Measurements from ENCODE around the gene CLEC16A.
"Not testable (repeated sequence)": the region's sequence is repeated elsewhere in the genome, so short reads cannot be mapped to it uniquely, and the experiment has no call there.

Gene CLEC16A

GRCh38 chr16:11098601-11099390, 154.4 kb downstream of the CLEC16A start:
- Histone ChIP-seq H3K4me3 (no peak overlapping the region), H3K4me1 (no peaks in the 10 kb centered on the region), H3K9me3 (no peaks in the 10 kb centered on the region), H3K36me3 (replicated peaks) (no peaks in the 10 kb centered on the region), H3K27me3 (ENCODE audit: low read depth) (no peaks in the 10 kb centered on the region)
- in situ Hi-C loops (cut with MboI; ENCODE audit: low sequenced_read_pairs), result no loop called here
- no peak for DNase-seq (ENCODE audit: low spot score in 2 of 2)

- H3K36me3 ChIP-seq (replicated peaks), result no peaks in the 10 kb centered on the region
- H3K4me3 ChIP-seq, result no peak overlapping the region
- no peaks in the 10 kb centered on the region for H3K27me3 ChIP-seq (ENCODE audit: low read depth)
- in situ Hi-C loops (cut with MboI; ENCODE audit: low sequenced_read_pairs), result no loop called here
- no peaks in the 10 kb centered on the region; the same call in 1 of the 2 replicates for H3K4me1 ChIP-seq
- no peak for DNase-seq (ENCODE audit: low spot score in 2 of 2)
- H3K9me3 ChIP-seq, result no peaks in the 10 kb centered on the region
These were observed 155.4 kb downstream of the CLEC16A start for GRCh38 chr16:11099672-11100205.

GRCh38 chr16:11100239-11100750, 155.9 kb downstream of the CLEC16A start:
- in situ Hi-C loops (cut with MboI; ENCODE audit: low sequenced_read_pairs), result no loop called here
- DNase-seq (ENCODE audit: low spot score in 2 of 2), result no peak

GRCh38 chr16:11101283-11101682, 156.9 kb downstream of the CLEC16A start:
- H3K4me3 ChIP-seq, result no peak overlapping the region
- no peaks in the 10 kb centered on the region for H3K36me3 ChIP-seq (replicated peaks)
- H3K27me3 ChIP-seq (ENCODE audit: low read depth), result no peaks in the 10 kb centered on the region
- in situ Hi-C loops (cut with MboI; ENCODE audit: low sequenced_read_pairs), result no loop called here
- H3K9me3 ChIP-seq, result no peaks in the 10 kb centered on the region
- no peak for DNase-seq (ENCODE audit: low spot score in 2 of 2)
- H3K4me1 ChIP-seq, result no peaks in the 10 kb centered on the region; the same call in 1 of the 2 replicates

More at GRCh38 chr16:11100239-11100750, 155.9 kb downstream of the CLEC16A start:
- H3K9me3 ChIP-seq, result no peaks in the 10 kb centered on the region
- no peak overlapping the region for H3K4me3 ChIP-seq
- H3K4me1 ChIP-seq, result no peaks in the 10 kb centered on the region; the same call in 1 of the 2 replicates
- H3K36me3 ChIP-seq (replicated peaks), result no peaks in the 10 kb centered on the region
- H3K27me3 ChIP-seq (ENCODE audit: low read depth), result no peaks in the 10 kb centered on the region

- H3K4me3 ChIP-seq, result no peak overlapping the region
- no peaks in the 10 kb centered on the region for H3K36me3 ChIP-seq (replicated peaks)
- H3K27me3 ChIP-seq (ENCODE audit: low read depth), result no peaks in the 10 kb centered on the region
- DNase-seq (ENCODE audit: low spot score in 2 of 2), result no peak
- no peaks in the 10 kb centered on the region for H3K9me3 ChIP-seq
- in situ Hi-C loops (cut with MboI; ENCODE audit: low sequenced_read_pairs), result no loop called here
- no peaks in the 10 kb centered on the region; the same call in 1 of the 2 replicates for H3K4me1 ChIP-seq
These were observed 157.5 kb downstream of the CLEC16A start for GRCh38 chr16:11101695-11102522.

GRCh38 chr16:11102523-11102898, 158.1 kb downstream of the CLEC16A start:
- Histone ChIP-seq H3K4me1 (no peaks in the 10 kb centered on the region; the same call in 1 of the 2 replicates), H3K9me3 (no peaks in the 10 kb centered on the region), H3K4me3 (no peak overlapping the region), H3K27me3 (ENCODE audit: low read depth) (no peaks in the 10 kb centered on the region), H3K36me3 (replicated peaks) (no peaks in the 10 kb centered on the region)
- no peak for DNase-seq (ENCODE audit: low spot score in 2 of 2)
- in situ Hi-C loops (cut with MboI; ENCODE audit: low sequenced_read_pairs), result no loop called here

GRCh38 chr16:11103301-11103700, 158.9 kb downstream of the CLEC16A start:
- DNase-seq (ENCODE audit: low spot score in 2 of 2); H3K27me3 ChIP-seq (ENCODE audit: low read depth); H3K9me3 ChIP-seq; H3K4me1 ChIP-seq; H3K4me3 ChIP-seq; H3K36me3 ChIP-seq (replicated peaks); in situ Hi-C loops (cut with MboI; ENCODE audit: low sequenced_read_pairs): not testable (repeated sequence)

GRCh38 chr16:11104168-11105037, 160.0 kb downstream of the CLEC16A start:
- H3K36me3 ChIP-seq (replicated peaks), result no peaks in the 10 kb centered on the region
- H3K27me3 ChIP-seq (ENCODE audit: low read depth), result no peaks in the 10 kb centered on the region
- no peaks in the 10 kb centered on the region for H3K9me3 ChIP-seq
- in situ Hi-C loops (cut with MboI; ENCODE audit: low sequenced_read_pairs), result no loop called here
- no peak for DNase-seq (ENCODE audit: low spot score in 2 of 2)
- no peak overlapping the region for H3K4me3 ChIP-seq
- H3K4me1 ChIP-seq, result no peaks in the 10 kb centered on the region; the same call in 1 of the 2 replicates

- Histone ChIP-seq H3K9me3 (no peaks in the 10 kb centered on the region), H3K36me3 (replicated peaks) (no peaks in the 10 kb centered on the region), H3K4me1 (no peaks in the 10 kb centered on the region; the same call in 1 of the 2 replicates), H3K4me3 (no peak overlapping the region), H3K27me3 (ENCODE audit: low read depth) (no peaks in the 10 kb centered on the region)
- no peak for DNase-seq (ENCODE audit: low spot score in 2 of 2)
- in situ Hi-C loops (cut with MboI; ENCODE audit: low sequenced_read_pairs), result no loop called here
These were observed 160.9 kb downstream of the CLEC16A start for GRCh38 chr16:11105038-11105903.

- Histone ChIP-seq H3K9me3 (no peaks in the 10 kb centered on the region), H3K27me3 (ENCODE audit: low read depth) (no peaks in the 10 kb centered on the region), H3K36me3 (replicated peaks) (no peaks in the 10 kb centered on the region), H3K4me3 (no peak overlapping the region), H3K4me1 (no peaks in the 10 kb centered on the region; the same call in 1 of the 2 replicates)
- in situ Hi-C loops (cut with MboI; ENCODE audit: low sequenced_read_pairs), result no loop called here
- DNase-seq (ENCODE audit: low spot score in 2 of 2), result no peak
These were observed 162.4 kb downstream of the CLEC16A start for GRCh38 chr16:11106726-11107125.

- Histone ChIP-seq H3K27me3 (ENCODE audit: low read depth) (no peaks in the 10 kb centered on the region), H3K4me1 (no peaks in the 10 kb centered on the region; the same call in 1 of the 2 replicates), H3K4me3 (no peak overlapping the region), H3K9me3 (no peaks in the 10 kb centered on the region), H3K36me3 (replicated peaks) (no peaks in the 10 kb centered on the region)
- in situ Hi-C loops (cut with MboI; ENCODE audit: low sequenced_read_pairs), result no loop called here
- no peak for DNase-seq (ENCODE audit: low spot score in 2 of 2)
These were observed 163.6 kb downstream of the CLEC16A start for GRCh38 chr16:11107780-11108465.

GRCh38 chr16:11108466-11108805, 164.1 kb downstream of the CLEC16A start:
- no peaks in the 10 kb centered on the region for H3K27me3 ChIP-seq (ENCODE audit: low read depth)
- in situ Hi-C loops (cut with MboI; ENCODE audit: low sequenced_read_pairs), result no loop called here
- no peak overlapping the region for H3K4me3 ChIP-seq
- H3K9me3 ChIP-seq, result no peaks in the 10 kb centered on the region
- no peak for DNase-seq (ENCODE audit: low spot score in 2 of 2)
- no peaks in the 10 kb centered on the region for H3K36me3 ChIP-seq (replicated peaks)
- H3K4me1 ChIP-seq, result no peaks in the 10 kb centered on the region; the same call in 1 of the 2 replicates

Data from HAP-1 (cell line).